COLO668 (cell line): ENCODE results near the gene CASK.
"Not testable (repeated sequence)": the region's sequence is repeated elsewhere in the genome, so short reads cannot be mapped to it uniquely, and the experiment has no call there.

ENCODE experiments used
- DNase-seq: peaks from one replicate; lab custom pipeline; 2025; ENCODE audit not compliant: unreplicated experiment; lab: John Stamatoyannopoulos, UW

The CASK gene

DNA sequence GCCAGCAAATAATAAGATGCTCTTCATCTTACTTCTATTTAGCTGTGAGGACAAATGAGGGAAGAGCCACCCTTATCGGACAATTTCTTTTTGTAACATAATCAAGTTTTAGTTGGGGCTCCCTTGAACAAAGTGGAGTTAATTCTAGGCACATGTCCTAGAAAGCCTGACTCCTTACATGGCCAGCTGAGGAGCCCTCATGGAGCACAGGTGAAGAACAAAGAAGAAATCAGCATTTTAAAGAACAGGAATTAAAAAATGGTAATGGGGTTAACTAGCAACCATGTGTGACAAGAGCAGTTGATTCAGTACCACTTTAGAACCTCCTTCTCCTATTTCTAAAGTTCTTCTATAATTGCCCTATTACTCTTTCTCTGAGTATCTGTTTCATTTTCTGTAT lies 183.5 kb downstream of the CASK start:
- DNase-seq = no peak

DNA sequence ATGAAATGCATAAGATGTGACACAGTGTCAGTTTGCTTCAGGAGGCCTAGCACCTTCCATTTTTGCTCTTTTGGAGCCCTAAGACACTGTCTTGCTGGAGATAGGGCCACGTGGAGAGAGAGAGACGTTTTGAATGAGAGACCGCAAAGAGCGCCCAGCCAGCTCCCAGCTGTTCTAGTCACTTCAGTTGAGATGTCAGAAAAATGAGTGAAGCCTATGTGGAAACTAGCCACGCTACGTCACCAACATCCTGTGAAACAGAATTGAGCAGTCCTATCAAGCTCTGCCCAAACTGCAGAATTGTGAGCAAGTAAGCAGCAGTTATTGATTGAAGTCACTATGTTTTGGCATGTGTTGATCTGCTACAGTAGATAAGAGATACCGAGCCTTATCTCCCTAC lies 186.3 kb downstream of the CASK start:
- no peak for DNase-seq

DNA sequence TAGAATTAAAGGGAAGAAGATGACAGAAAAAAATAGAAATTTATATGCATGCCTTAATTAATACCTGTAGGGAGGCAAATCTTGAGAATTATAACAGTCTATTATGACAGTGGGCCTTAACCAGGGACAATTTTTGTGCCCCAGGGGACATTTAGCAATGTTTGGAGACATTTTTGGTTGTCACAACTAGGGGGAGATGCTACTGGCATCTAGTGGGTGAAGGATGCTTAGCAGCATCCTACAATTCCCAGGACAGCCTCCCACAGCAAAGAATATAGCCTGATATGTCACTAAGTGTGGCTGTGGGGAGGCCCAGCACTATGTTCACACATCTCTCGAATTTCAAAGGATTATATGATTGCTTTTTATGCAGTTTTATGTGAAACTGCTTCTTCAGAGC lies 188.8 kb downstream of the CASK start:
- DNase-seq = no peak

- no peak for DNase-seq
Observed at GRCh38 chrX:41733939-41734338, 189.4 kb downstream of the CASK start.

GRCh38 chrX:41732260-41732659 lies 191.1 kb downstream of the CASK start:
- DNase-seq = no peak

GRCh38 chrX:41730081-41730480 lies 193.3 kb downstream of the CASK start:
- no peak for DNase-seq

DNA sequence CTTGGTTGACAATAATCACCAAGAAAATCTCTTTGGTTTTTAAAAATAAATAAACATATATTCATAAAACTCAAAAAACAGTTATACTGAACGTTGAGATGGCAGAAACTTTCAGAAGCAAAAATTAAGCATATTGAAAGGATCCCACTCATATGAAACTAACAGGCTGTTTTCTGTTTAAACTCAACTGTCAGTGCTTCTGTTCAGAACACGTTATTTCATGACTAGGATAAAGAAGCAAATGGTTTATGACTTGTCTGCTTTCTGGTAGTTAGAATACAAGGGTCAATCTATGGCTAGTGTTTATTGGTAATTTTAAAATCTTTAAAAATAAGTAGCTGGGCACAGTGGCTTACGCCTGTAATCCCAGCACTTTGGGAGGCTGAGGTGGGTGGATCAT lies 195.2 kb downstream of the CASK start:
- DNase-seq = no peak

DNA sequence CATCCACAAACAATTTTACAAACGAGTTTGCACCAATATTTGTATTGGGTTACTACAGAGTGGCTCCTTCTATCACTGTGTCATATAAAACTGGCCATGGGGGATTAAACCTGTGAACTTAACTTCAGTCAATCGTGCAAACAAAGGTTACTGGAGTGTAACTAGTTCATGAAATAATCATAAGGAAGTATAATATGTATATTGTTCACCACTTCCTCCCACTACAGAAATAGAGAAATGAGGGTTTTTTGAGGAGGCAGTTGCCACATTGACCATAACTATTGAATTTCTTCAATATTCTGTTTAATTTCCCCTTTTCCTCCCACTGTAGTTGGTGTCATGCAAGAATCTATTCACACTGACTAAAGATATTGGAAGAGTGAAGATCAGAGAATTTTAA lies 199.5 kb downstream of the CASK start, which contains the start of gene GPR82:
TSS of gene GPR82 (plus strand) at position 356 of the 400 bp plus-strand sequence. CDS start 2,846 bp downstream, outside the sequence.
- DNase-seq = no peak

GRCh38 chrX:41722816-41723618 lies 200.3 kb downstream of the CASK start:
- no peak for DNase-seq

GRCh38 chrX:41722214-41722613 lies 201.1 kb downstream of the CASK start:
- no peak for DNase-seq

- no peak for DNase-seq
Observed at GRCh38 chrX:41721590-41721989, 201.8 kb downstream of the CASK start.

DNA sequence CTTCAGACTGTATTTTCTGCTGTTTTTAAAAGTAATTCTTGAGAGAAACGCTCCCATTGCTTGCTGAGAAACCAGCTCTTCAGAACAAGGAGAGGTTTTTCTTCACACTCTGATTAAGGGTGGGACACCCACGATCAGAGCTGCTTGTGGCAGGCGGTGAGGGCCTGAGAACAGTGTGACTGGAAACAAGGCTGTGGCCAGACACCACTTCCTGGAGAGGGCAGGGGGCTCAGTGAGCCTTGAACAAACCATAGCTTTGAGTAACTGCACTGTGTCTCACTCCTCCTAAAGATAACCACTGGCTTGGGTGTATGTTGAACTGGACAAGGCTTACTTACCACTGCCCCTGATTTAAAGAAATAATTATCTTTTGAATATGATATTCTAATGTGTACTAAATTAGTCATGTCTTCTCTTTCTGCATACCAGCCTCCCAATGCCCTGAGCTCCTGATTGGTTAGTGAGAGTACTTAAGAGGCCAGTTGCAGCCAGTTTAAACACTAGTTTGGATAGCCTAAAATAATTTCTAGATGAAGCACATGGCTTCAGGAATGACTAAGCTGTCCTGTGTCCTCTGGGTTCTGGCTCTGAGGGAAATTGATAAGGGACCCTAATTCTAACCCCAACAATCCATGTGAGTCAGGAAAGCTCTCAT lies 203.1 kb downstream of the CASK start:
- DNase-seq = no peak

DNA sequence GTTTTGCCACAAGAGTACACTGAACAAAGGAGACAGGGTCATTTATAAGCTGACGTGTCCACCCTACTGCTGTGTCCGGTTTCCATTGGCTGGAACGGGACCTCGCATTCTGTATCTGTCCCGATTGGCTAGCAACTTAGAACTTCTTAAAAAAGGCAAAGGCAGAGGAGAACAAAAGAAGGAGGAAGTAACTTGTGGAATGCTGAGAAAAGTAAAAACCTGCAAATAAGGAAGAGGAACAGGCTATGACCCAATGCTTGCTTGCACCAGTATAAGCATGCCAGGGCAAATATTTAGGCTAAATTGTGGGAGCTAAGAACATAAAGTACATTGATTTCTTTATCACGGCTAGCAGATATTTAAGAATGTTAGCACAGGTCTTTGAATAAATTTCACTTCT lies 203.7 kb downstream of the CASK start:
- not testable (repeated sequence) for DNase-seq

DNA sequence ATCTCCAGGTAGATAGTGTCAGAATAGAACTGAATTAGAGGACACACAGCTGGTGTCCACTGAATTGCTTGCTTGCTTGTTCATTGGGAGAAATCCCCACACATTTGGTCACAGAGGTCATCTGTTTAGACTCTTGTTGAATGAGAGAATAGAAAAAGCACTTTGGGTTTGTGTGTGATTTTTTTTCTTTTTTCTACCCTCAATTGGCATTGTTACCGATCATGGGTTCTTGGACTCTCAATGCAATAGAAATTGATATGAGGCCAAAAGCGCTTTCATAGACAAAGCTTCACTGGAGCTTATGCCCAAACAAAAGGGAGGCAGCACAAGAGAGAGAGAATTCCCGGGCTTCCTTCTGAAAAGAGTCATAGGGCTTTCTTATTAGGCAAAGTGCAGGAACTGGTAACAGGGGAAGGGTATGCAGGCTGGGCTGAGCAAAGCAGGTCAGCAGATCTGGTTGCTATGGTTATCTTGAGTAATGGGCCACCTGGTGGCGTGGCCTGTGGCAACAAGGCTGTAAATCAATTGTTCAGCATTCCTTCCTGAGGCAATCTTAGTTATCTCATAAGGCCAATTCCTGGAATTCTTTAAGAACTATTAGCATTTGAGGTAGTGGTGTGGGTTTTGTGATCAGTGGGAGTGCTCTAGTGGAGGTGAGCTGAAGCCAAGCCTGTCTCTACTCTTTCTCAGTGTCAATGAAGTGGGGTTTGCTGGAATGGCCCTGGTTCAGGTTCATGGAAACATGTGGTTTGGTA lies 204.7 kb downstream of the CASK start:
- no peak for DNase-seq

DNA sequence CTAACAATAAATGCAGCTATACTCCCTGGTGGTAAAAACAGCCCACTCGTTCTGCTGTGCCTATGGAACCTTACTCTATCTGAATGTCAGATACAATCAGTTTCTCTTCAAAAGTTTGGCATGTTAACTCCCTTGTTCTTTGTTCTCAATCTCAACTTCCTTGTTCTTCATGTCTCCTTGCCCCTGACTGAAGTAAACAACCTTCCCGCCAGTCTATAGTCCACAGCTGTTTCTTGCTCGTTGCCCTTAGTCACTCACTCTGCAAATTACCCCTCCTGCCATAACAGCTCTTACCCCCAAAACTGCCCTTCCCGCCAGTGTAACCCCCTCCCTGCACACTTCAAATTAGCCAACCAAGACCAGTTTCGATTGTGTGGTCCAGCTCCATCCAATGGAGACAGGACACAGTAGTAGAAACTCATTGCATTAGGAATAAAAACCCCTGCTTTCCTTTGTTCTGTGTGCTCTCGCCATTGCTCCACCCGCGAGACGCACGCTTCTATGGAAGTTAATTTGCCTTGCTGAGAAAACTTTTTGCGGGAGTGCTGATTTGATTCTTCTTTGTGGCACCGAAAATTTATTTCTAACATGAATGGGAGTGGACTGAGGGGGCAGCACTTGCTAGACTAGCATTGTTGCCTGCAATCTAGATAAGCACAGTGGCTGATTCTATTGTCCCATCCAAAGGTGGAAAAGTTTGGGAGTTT lies 206.4 kb downstream of the CASK start:
- no peak for DNase-seq

- DNase-seq = no peak
Observed at GRCh38 chrX:41716222-41716621, 207.1 kb downstream of the CASK start.

GRCh38 chrX:41711021-41711667 lies 212.2 kb downstream of the CASK start:
- no peak for DNase-seq

DNA sequence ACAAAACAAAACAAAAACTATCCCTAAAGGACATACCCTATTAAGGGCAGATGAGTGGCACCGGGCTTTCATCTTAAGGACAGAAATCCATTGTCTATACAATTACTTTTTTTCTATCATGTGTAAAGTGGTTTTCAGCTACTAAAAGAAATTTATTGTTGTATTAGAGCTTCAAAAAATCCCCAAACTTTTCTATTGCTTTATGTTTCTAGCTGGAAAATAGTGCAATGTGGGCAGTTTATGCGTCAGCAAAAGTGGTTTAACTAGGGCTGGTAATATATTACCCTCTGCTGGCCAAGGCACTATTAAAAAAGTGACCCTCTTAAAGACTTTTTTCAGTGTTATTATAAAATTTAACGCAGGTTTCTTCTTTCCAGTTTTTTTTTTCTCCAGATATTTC lies 214.9 kb downstream of the CASK start:
- DNase-seq = no peak

DNA sequence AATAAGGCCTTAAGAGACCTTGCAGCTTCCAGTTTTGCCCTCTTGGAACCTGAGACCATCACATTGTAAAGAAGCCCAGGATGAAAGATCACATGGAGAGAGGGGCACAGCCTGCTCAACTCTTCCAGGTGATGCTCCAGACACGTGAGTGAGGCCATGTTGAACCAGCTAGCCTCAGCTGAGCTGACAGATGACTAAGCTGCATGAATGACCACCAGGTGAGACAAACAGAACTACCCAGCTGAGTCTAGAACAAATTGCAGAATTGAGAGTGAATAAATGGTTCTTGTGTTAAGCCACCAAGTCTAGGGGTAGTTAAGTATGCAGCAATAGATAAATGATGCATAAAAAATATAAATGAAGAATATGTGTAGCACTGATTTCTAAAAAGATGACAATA lies 216.1 kb downstream of the CASK start:
- no peak for DNase-seq

DNA sequence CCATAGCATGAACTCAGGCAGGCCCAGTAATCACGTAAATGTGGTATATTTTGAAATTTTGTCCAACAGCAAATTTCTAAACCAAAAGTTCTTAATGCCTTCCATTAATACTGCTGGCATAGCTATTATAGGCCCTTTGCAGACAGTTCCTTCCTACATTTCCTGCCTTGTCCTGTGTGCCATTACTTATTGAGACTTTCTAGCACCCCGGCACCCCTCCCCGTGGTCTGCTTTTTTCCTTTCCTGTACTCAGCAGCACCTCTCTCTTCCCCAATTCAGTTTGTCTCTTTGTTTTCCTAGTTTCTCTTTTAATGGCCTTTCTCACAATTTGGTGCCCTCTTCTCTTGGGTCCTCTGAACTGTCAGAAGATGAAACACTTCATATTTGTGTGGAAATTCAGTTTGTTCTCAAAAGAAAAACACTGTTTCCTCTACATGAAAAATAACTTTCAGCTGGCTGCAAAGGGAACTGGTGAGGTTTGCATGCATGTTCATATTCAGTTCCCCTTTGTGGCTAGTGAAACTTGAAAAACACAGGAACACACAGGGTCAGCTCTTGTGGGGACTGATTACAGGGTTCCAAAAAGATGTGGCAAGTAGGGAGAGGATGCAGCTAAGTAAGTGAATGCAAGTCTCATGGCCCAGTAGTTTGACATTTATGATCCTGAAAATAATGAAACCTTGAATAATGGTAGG lies 217.5 kb downstream of the CASK start:
- no peak for DNase-seq
